ENCODE data around the gene MAD1L1.

The MAD1L1 gene

GRCh38 chr7:2222516-2222915 is 10.2 kb downstream of the MAD1L1 start:
- Histone ChIP-seq H3K79me2 (ENCODE audit: insufficient read depth, low read length) (peaks cover 22% of the 10 kb centered on the region; the same call in 1 of the 2 replicates), H3K9me3 (ENCODE audit: insufficient read depth, low read length) (no peaks in the 10 kb centered on the region), H3K4me2 (ENCODE audit: low read depth, low read length, poor library complexity, severe bottlenecking) (no peak overlapping the region), H3K27me3 (ENCODE audit: low read length) (no peaks in the 10 kb centered on the region), H3F3A (ENCODE audit: insufficient read depth) (no peaks in the 10 kb centered on the region), H3K27ac (ENCODE audit: low read depth, low read length) (no peak overlapping the region), H2AFZ (ENCODE audit: low read depth, low read length, severe bottlenecking) (no peak overlapping the region), H3K9me2 (replicated peaks; ENCODE audit: insufficient read depth, low read length) (no peaks in the 10 kb centered on the region), H4K20me1 (ENCODE audit: low read depth, low read length) (no peaks in the 10 kb centered on the region), H3K36me3 (ENCODE audit: low read length) (no peaks in the 10 kb centered on the region), H3K4me3 (ENCODE audit: insufficient read depth, low read length, poor library complexity, severe bottlenecking) (no peak overlapping the region), H3K9ac (ENCODE audit: low read length) (no peak overlapping the region)
- TF ChIP-seq CTCF (IDR thresholded peaks at IDR 0.05; ENCODE audit: insufficient read depth, low read length, poor library complexity, severe bottlenecking): no peak
- TF ChIP-seq EZH2phosphoT487 (conservative IDR thresholded peaks at IDR 0.05; ENCODE audit: low read length): no peak

GRCh38 chr7:2220954-2221353 is 11.8 kb downstream of the MAD1L1 start:
- no peaks in the 10 kb centered on the region for H3F3A ChIP-seq (ENCODE audit: insufficient read depth)
- no peaks in the 10 kb centered on the region for H3K27me3 ChIP-seq (ENCODE audit: low read length)
- no peaks in the 10 kb centered on the region for H4K20me1 ChIP-seq (ENCODE audit: low read depth, low read length)
- H3K36me3 ChIP-seq (ENCODE audit: low read length): peaks cover 2% of the 10 kb centered on the region; the same call in 1 of the 2 replicates
- no peak overlapping the region for H2AFZ ChIP-seq (ENCODE audit: low read depth, low read length, severe bottlenecking)
- H3K27ac ChIP-seq (ENCODE audit: low read depth, low read length): no peak overlapping the region
- TF ChIP-seq EZH2phosphoT487 (conservative IDR thresholded peaks at IDR 0.05; ENCODE audit: low read length) (no peak), CTCF (IDR thresholded peaks at IDR 0.05; ENCODE audit: insufficient read depth, low read length, poor library complexity, severe bottlenecking) (no peak)
- H3K9me3 ChIP-seq (ENCODE audit: insufficient read depth, low read length): no peaks in the 10 kb centered on the region
- no peak overlapping the region for H3K4me3 ChIP-seq (ENCODE audit: insufficient read depth, low read length, poor library complexity, severe bottlenecking)
- H3K9me2 ChIP-seq (replicated peaks; ENCODE audit: insufficient read depth, low read length): no peaks in the 10 kb centered on the region
- peaks cover 11% of the 10 kb centered on the region; the same call in 1 of the 2 replicates for H3K79me2 ChIP-seq (ENCODE audit: insufficient read depth, low read length)
- H3K4me2 ChIP-seq (ENCODE audit: low read depth, low read length, poor library complexity, severe bottlenecking): no peak overlapping the region
- H3K9ac ChIP-seq (ENCODE audit: low read length): no peak overlapping the region

- H3K36me3 ChIP-seq (ENCODE audit: low read length): peaks cover 2% of the 10 kb centered on the region; the same call in 1 of the 2 replicates
- H3K4me2 ChIP-seq (ENCODE audit: low read depth, low read length, poor library complexity, severe bottlenecking): no peak overlapping the region
- no peaks in the 10 kb centered on the region for H3K27me3 ChIP-seq (ENCODE audit: low read length)
- H3F3A ChIP-seq (ENCODE audit: insufficient read depth): no peaks in the 10 kb centered on the region
- H3K9me3 ChIP-seq (ENCODE audit: insufficient read depth, low read length): no peaks in the 10 kb centered on the region
- TF ChIP-seq CTCF (IDR thresholded peaks at IDR 0.05; ENCODE audit: insufficient read depth, low read length, poor library complexity, severe bottlenecking): no peak
- no peak for TF ChIP-seq EZH2phosphoT487 (conservative IDR thresholded peaks at IDR 0.05; ENCODE audit: low read length)
- H4K20me1 ChIP-seq (ENCODE audit: low read depth, low read length): no peaks in the 10 kb centered on the region
- H3K79me2 ChIP-seq (ENCODE audit: insufficient read depth, low read length): peaks cover 11% of the 10 kb centered on the region; the same call in 1 of the 2 replicates
- H3K9me2 ChIP-seq (replicated peaks; ENCODE audit: insufficient read depth, low read length): no peaks in the 10 kb centered on the region
- H2AFZ ChIP-seq (ENCODE audit: low read depth, low read length, severe bottlenecking): no peak overlapping the region
- H3K27ac ChIP-seq (ENCODE audit: low read depth, low read length): no peak overlapping the region
- H3K4me3 ChIP-seq (ENCODE audit: insufficient read depth, low read length, poor library complexity, severe bottlenecking): no peak overlapping the region
- H3K9ac ChIP-seq (ENCODE audit: low read length): no peak overlapping the region
Observed at GRCh38 chr7:2220506-2220905, 12.2 kb downstream of the MAD1L1 start.
